Small intestine (tissue), 7 donors: Measurements from ENCODE around the gene ITGB5. TPM values are rescaled to one million over a fixed set of nuclear protein-coding genes. Genes with fewer than 3 reads are reported as not detected.

Experiments used
- DNase-seq, 2 donors: peaks; one replicate each; pipeline versions ENCODE4 v3.0.0 to v3.0.0-alpha.2; 2013
- FAIRE-seq: peaks from 2 replicates; lab custom pipeline; 2012; peaks lifted over from hg19 to GRCh38; lab: Jason Lieb, UNC
- H3K27ac ChIP-seq, 3 donors: one replicate each; pipeline ENCODE4 v1.5.1; 2013; ENCODE audit warnings: low read length in 2 of 3, mild to moderate bottlenecking in 2 of 3, control low read depth in 1 of 3, inconsistent platforms in 1 of 3, low read depth in 1 of 3, moderate library complexity in 1 of 3
- H3K27me3 ChIP-seq, 3 donors: one replicate each; pipeline ENCODE4 v1.6.1; 2013; ENCODE audit warnings: low read length in 3 of 3, inconsistent platforms in 1 of 3; ENCODE audit not compliant: control insufficient read depth in 3 of 3, insufficient read depth in 3 of 3
- H3K36me3 ChIP-seq, 3 donors: one replicate each; pipeline ENCODE4 v1.6.1; 2013; ENCODE audit warnings: low read length in 3 of 3, inconsistent platforms in 1 of 3, low read depth in 1 of 3, mild to moderate bottlenecking in 1 of 3, moderate library complexity in 1 of 3; ENCODE audit not compliant: control insufficient read depth in 3 of 3, insufficient read depth in 2 of 3
- H3K4me1 ChIP-seq, 3 donors: one replicate each; pipeline ENCODE4 v1.6.1; 2013; ENCODE audit warnings: low read length in 2 of 3, inconsistent platforms in 1 of 3, low read depth in 1 of 3, mild to moderate bottlenecking in 1 of 3, moderate library complexity in 1 of 3; ENCODE audit not compliant: control insufficient read depth in 3 of 3, insufficient read depth in 2 of 3
- H3K4me3 ChIP-seq, 3 donors: one replicate each; pipeline ENCODE4 v1.5.1; 2013; ENCODE audit warnings: low read length in 3 of 3, control low read depth in 1 of 3, inconsistent platforms in 1 of 3, low read depth in 1 of 3, mild to moderate bottlenecking in 1 of 3, moderate library complexity in 1 of 3
- H3K9me3 ChIP-seq, 2 donors: one replicate each; pipeline ENCODE4 v1.6.1; 2013; ENCODE audit warnings: low read depth in 1 of 2, low read length in 1 of 2; ENCODE audit not compliant: control insufficient read depth in 2 of 2, insufficient read depth in 1 of 2
- WGBS, 3 donors: extraction: QIAGEN DNeasy Blood & Tissue Kit; methylation state at CpG; one replicate each; pipeline ENCODE4 v1.1.7; 2013; 5-methylcytosine and 5-hydroxymethylcytosine counted together
- polyA plus RNA-seq, 4 donors: library from polyadenylated mRNA; stranded (reverse) in 3 of 4; unstranded in 1 of 4; fragments of 200-250 nt in 3 of 4; fragments of 120-200 nt in 1 of 4; gene quantifications; one replicate each; pipeline versions ENCODE4 v1.2.1 to v1.2.3, GENCODE V29; 2013
- donor health status: healthy with polysubstance abuse.
- donor health status: control.
- donor health status: control.
- donor health status: Bipolar disorder and iron deficiency.
- donor health status: healthy.

The ITGB5 gene
- polyA plus RNA-seq, 4 donors = 9.4 to 74.3 (median 21.9) TPM

- peaks cover 0 to 7% (median 6%) of the 10 kb centered on the region in 3 donors for H3K36me3 ChIP-seq
- H3K4me1 ChIP-seq = no peaks in the 10 kb centered on the region
- peaks cover 0 to 2% (median 0%) of the 10 kb centered on the region in 3 donors for H3K27me3 ChIP-seq
- H3K27ac ChIP-seq = no peak overlapping the region
- FAIRE-seq (no peak), DNase-seq (no peak)
- no peak overlapping the region for H3K4me3 ChIP-seq
- H3K9me3 ChIP-seq = no peaks in the 10 kb centered on the region
- 68 to 91% (median 77%) methylated on average over 2 of the region's 2 CpGs for WGBS, 3 donors
Observed at GRCh38 chr3:124722589-124722988, 164.6 kb downstream of the ITGB5 start.

GRCh38 chr3:124714223-124714853, 172.8 kb downstream of the ITGB5 start:
- 77 to 84% (median 80%) methylated on average over 11 of the region's 11 CpGs for WGBS, 3 donors

More at GRCh38 chr3:124714223-124714853, 172.8 kb downstream of the ITGB5 start:
- Histone ChIP-seq H3K27me3 (no peaks in the 10 kb centered on the region), H3K9me3 (no peaks in the 10 kb centered on the region), H3K4me1 (no peaks in the 10 kb centered on the region), H3K36me3 (peaks cover 0 to 16% (median 6%) of the 10 kb centered on the region in 3 donors), H3K4me3 (no peak overlapping the region), H3K27ac (no peak overlapping the region)
- no peak for DNase-seq
- FAIRE-seq = no peak

Other genes with a start within 250 kb of the ITGB5 start
- 10 to 100 TPM; 12.1 to 33.3 (median 19.5) TPM for gene UMPS, start 156.9 kb downstream of the ITGB5 start, polyA plus RNA-seq
- gene MUC13, start 47.4 kb upstream of the ITGB5 start, polyA plus RNA-seq = 1,000 to 10,000 TPM in 1 of 4 donors, 100 to 1,000 TPM in 3; 178 to 1,389 (median 408) TPM
- gene HEG1, start 168.6 kb upstream of the ITGB5 start, polyA plus RNA-seq = 10 to 100 TPM in 2 of 4 donors, under 1 TPM in 2; 0.27 to 16.6 (median 5.5) TPM